Hepatocyte (in vitro differentiated cells): ENCODE data around the gene RBFOX1.

Experiments used
- CTCF ChIP-seq: fragments of 200-600 bp; sonication (generic); IDR thresholded peaks from 2 replicates; pipeline ENCODE4 v1.5.1; 2016; ENCODE audit warnings: antibody characterized with exemption, mild to moderate bottlenecking; ENCODE audit not compliant: poor library complexity
- EZH2 ChIP-seq: fragments of 200-600 bp; sonication (generic); IDR thresholded peaks from 2 replicates; pipeline ENCODE4 v1.6.1; 2016; ENCODE audit warnings: antibody characterized with exemption, mild to moderate bottlenecking, borderline replicate concordance
- EZH2phosphoT487 ChIP-seq: fragments of 200-600 bp; sonication (generic); IDR thresholded peaks from one replicate; pipeline ENCODE4 v1.6.1; 2018; ENCODE audit warnings: antibody characterized with exemption, mild to moderate bottlenecking, low read depth, moderate library complexity; ENCODE audit not compliant: unreplicated experiment, severe bottlenecking

DNA sequence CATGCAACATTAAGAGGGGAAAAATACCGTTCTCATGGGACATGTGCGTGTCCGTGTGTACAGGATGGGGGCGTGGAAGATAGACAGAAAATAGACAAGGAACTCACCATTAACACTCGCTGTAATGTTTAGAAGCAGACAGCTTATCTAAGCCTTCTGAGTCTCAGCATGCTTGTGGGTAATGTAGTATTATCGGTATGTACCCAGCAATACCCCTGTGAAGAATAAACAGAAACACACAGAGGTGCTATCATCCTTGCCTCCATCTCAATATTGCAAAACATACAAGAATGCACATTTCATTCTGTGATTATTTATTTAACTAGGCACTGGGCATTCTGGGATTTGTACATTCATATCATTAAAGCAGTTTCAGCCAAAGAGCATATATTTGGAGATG is 42.0 kb upstream of the RBFOX1 start:
- no peak for TF ChIP-seq CTCF
- TF ChIP-seq EZH2 = no peak
- TF ChIP-seq EZH2phosphoT487 = no peak
